T-helper 1 cell treated with Interleukin-12 subunit alpha and Interleukin-12 subunit beta and Interleukin-4 antibody, amounts not matched to agents 30 ng/mL and 1 ng/mL, for 36 hours (primary cell): ENCODE measurements around the gene SLC1A2. TPM values are rescaled to one million over a fixed set of nuclear protein-coding genes. Genes with fewer than 3 reads are reported as not detected.

Experiments
- intact Hi-C: fragments of 100-400 bp; cut with micrococcal nuclease; formaldehyde crosslinking; loops from one replicate; pipeline ENCODE4 v1.15.1; 2024
- total RNA-seq: library from RNA; stranded (reverse); gene quantifications from 2 replicates; pipeline ENCODE4 v1.2.3, GENCODE V29; 2022

The SLC1A2 gene
- total RNA-seq, 1 donor from 2014 or later = not detected

DNA sequence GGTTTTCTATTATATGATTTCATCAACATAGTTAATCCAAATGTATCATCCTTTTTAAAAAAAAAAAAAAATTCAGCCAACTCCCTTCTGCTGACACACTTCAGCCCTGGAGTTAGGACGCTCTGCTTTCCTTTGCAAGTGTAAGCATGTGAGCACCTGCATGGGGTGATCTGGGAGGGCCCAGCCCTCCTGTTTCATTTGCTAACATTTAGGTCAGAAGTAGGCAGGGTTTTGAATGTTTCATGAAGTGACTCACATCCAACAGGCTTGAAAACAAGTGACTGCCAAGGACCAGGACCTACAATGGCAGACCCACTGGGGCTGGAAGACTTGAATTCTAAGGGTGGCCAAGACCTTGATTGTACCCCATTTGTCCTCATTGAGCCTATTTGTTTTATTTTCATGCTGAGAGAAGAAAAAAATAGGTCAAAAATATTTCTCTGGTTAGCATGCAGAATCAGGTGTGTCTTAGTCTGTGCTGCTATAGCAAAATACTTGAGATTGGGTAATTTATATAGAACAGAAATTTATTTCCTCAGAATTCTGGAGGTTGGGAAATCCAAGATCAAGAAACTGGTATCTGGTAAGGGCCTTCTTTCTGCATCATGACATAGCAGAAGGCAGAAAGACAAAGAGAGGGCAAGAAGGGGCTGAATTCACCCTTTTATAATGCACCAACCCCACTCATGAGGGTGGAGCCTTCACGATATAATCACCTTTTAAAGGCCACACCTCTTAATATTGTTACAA, 142.8 kb downstream of the SLC1A2 start:
- intact Hi-C loops = no loop called here

DNA sequence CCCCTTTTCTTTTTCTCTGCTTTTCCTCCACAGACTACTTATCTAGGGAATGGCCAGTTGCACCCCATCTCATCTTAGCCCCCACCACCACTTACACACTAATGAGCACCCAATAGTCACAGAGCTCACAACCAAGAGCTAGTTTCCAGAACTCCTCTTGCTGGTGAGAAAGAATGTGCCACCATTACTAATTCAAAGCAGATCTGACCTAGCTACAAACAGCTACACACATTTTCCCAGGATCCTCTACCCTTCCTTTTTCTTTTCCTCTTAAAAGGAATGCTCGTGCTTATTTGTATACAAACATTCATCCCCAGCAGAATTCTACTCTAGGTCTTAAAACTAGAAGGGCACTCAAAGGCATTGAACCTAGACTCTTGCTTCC, 143.6 kb downstream of the SLC1A2 start:
- intact Hi-C loops = no loop called here

GRCh38 chr11:35274909-35275785, 144.2 kb downstream of the SLC1A2 start:
- intact Hi-C loops = no loop called here

DNA sequence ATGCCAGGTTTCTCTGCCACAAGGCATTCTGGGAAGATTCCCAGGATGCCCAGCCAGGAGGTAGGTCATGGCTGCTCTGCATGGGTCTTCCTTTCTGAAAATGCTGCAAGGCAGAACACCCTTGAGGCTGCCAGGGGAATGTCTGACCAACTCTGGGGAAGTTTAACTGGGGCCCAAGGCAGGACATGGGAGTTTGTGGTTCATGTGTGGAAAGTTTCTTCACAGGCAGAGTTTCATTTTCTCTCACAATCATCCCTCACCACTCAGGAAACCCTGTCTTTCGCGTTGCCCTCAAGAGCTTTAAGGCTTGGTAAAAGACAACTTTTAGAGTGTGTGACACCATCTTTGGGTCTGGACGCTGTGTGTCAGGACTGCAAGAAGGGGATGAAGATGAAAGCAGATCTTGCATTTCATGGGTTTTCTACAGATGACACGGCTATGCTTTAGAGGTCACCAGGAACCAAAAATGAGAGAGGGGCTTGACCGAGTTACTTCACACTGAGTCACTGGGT, 146.9 kb downstream of the SLC1A2 start:
- intact Hi-C loops = loop anchor here (1.0 to 2.0 kb wide), 5 partner anchors 16 to 260 kb away; no protein-coding TSS in a partner anchor

- intact Hi-C loops = no loop called here
Measured at GRCh38 chr11:35271031-35271430, 148.3 kb downstream of the SLC1A2 start.

- intact Hi-C loops = no loop called here
Measured at GRCh38 chr11:35270342-35270741, 149.0 kb downstream of the SLC1A2 start.

GRCh38 chr11:35267504-35267903, 151.9 kb downstream of the SLC1A2 start:
- intact Hi-C loops = no loop called here

DNA sequence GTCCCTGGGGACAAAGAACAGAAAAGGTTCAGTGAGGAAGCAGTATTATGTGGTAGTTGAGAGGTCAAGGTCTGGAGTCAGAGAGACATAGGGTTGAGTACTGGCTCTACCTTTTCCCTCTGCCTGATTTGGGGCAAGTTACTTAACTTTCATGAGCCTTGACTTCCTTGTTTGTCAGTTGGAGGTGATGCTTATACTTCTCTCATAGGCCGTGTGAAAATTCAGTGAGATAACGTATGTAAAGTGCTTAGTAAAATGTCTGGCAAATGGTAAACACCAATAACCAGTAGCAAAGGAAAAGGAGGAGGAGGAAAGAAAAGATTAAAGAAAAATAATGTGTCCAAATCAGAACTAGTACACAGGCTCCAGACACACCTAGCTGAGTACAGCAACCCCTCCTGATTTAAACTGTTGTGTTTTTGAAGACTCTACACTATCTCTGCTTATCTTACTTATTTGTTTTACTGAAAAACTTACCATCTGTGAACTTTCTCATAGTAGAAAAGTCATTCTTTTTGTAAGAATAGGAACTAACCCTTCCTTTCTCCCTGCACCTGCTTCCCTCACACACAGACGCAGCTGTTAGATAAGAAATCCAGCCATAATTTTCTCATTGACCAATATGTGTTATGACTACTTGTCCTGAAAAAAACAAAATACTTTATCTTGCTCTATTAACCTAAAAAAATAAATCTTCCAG, 153.5 kb downstream of the SLC1A2 start:
- intact Hi-C loops = no loop called here

- intact Hi-C loops = no loop called here
Measured at GRCh38 chr11:35262735-35263134, 156.6 kb downstream of the SLC1A2 start.

DNA sequence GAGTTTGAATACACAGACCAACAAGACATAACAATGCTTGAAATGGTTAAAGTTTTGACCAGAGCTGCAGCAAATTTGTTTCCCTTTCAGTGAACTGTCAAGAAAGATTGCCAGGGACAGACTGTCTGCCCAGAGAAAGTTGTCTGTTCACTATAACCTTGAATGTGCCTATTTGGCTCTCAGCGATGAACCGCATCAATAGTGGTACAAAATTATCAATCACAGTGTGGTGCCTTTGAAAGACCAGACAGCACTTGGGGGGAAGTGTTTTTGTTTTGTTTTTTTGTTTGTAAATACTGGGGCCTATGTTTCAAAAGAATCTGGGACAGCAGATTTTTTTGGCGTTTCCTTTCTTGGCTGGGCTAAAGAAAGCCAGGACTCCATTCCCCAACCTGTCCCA, 157.3 kb downstream of the SLC1A2 start:
- intact Hi-C loops = no loop called here

- intact Hi-C loops = no loop called here
Measured at GRCh38 chr11:35261197-35261596, 158.2 kb downstream of the SLC1A2 start.

DNA sequence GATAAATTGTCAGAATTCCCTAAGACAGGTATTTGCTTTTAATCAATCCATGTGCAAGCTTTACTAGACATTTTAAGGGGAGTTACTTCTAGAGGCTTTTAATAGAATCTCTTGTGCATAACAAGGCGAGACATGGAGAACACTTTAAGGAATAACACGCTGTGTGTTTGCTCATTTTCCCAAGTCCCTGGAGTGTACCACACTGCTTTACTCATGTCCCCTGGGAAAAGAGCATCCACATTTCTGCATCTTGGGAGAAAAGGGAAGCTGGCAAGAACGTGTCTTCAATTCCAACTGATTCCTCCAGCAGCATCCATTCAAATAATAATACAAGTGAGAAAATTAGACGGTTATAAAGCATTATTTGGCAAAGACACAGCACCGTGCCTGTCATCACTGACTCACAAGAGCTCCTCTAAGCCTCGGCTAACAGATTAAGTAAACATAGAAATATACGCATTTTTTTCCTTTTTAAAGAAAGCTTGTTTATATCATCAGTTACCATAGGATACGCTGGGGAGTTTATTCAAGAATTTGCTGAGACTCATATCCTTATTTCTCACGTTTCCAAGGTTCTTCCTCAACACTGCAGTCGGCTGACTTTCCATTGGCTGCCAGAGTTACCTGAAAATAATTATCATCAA, 158.9 kb downstream of the SLC1A2 start:
- intact Hi-C loops = no loop called here

GRCh38 chr11:35259529-35259928, 159.8 kb downstream of the SLC1A2 start:
- intact Hi-C loops = loop anchor here (5.0 kb wide), 2 partner anchors 83 to 133 kb away; no protein-coding TSS in a partner anchor

DNA sequence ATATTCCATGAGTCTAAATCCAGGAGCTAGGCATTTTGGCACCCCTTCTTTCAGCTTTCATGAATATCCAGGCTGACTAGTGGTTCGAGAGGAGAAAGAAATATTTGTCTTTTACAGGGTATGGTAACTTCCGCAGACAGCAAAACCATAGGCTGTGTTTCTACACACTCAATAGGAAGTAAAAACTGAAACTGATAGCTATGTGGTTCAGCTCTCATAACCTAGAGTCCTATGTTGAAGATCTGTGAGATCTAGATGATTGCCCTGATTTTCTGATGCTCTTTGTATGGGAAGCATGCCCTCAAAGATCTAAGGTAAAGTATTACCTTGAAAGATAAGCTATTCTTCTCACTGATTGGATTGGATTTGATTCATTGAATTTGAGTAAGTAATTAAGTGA, 162.1 kb downstream of the SLC1A2 start:
- intact Hi-C loops = loop anchor here (5.0 kb wide), 2 partner anchors 85 to 135 kb away; no protein-coding TSS in a partner anchor

DNA sequence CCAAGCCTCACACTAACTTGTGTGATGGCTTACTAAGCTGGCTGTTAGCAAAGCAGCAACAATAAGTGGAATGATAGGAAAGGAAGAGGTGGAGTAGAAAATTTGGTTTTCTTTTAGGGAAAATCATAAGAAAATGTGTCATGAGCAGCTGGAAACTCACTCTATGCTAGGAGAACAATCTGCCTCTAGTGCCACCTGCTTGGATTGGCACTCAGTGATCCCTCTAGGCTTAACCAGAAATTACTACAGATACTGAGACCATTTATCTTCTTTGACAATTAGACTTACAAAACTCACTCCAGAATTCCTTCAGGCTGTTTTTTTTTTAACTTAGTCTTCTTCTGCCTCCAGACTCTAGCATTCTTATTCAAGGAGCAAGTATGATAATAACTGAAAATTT, 163.1 kb downstream of the SLC1A2 start:
- intact Hi-C loops = loop anchor here (5.0 kb wide), 2 partner anchors 86 to 136 kb away; no protein-coding TSS in a partner anchor

- intact Hi-C loops = loop anchor here (5.0 kb wide), 2 partner anchors 87 to 137 kb away; no protein-coding TSS in a partner anchor
Measured at GRCh38 chr11:35255514-35255913, 163.8 kb downstream of the SLC1A2 start.

DNA sequence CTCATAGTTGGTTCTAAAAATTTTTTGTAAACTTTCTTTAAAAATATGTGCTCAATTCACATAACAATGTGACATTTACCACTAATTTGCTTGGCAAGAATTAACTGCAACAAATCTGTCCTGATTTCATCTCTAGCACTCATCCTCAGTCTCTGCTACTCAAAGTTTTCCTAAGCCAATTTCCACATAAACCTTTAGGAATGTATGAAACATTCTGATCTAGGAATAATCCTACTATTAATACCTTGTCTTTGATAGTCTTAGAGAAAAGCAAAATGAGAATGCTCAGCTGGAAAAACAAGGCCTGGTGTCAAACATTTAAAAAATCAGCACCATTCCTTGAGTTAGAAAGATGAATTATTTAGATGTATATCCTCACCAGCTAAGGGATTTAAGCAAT, 166.1 kb downstream of the SLC1A2 start:
- intact Hi-C loops = no loop called here

- intact Hi-C loops = no loop called here
Measured at GRCh38 chr11:35250621-35251020, 168.7 kb downstream of the SLC1A2 start.

- intact Hi-C loops = no loop called here
Measured at GRCh38 chr11:35250192-35250591, 169.2 kb downstream of the SLC1A2 start.

DNA sequence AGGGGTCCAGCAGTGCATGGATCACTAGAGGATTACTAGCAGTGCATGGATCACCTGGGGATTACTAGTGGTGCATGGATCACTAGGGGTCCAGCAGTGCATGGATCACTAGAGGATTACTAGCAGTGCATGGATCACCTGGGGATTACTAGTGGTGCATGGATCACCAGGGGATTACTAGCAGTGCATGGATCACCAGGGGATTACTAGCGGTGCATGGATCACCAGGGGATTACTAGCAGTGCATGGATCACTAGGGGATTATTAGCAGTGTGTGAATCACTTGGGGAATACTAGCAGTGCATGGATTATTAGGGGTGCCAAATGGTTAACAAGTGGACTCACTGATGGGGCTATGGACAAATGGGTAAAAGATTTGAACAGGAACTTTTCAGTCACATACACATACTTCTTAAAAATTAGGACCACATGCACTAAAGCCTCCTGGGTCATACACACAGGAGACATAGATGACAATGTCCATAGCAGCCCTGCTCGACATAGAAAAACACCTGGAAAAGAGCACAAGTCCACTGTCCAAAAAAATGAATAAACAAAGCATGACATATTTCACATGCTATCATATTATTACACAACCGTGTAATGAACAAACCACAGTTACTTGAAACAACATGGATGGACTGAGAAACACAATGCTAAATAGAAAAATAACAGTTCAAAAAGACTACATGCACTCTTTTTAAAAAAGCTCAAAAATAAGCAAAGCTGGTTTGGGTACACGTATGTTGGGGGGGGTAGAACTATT, 170.6 kb downstream of the SLC1A2 start:
- intact Hi-C loops = no loop called here
